CD4-positive, alpha-beta T cell (primary cell): Measurements from ENCODE around the gene CASS4. TPM values are rescaled to one million over a fixed set of nuclear protein-coding genes. Genes with fewer than 3 reads are reported as not detected.
A peak's percentile ranks its signal among the peaks of the same experiment; 100 is the strongest.

Source experiments
- ATAC-seq: fragments of 200-7000 bp; cut with Tn5 transposase; one replicate; pipeline ENCODE4 v1.10.0; 2022; ENCODE audit warnings: mild to moderate bottlenecking; ENCODE audit not compliant: poor library complexity
- CTCF ChIA-PET: fragments of 350-600 bp; sonication (Branson Sonifier 250); formaldehyde crosslinking; loops from one replicate; lab custom pipeline; 2021; ENCODE audit warnings: antibody characterized with exemption, inconsistent platforms; lab: Charles Lee
- POLR2A ChIA-PET: fragments of 350-600 bp; sonication (Branson Sonifier 250); formaldehyde crosslinking; loops from one replicate; lab custom pipeline; 2021; ENCODE audit warnings: antibody characterized with exemption, inconsistent platforms; lab: Charles Lee
- DNase-seq, 14 experiments: peaks; one replicate each; pipeline ENCODE4 v3.0.0-alpha.2; 2013 to 2020; ENCODE audit warnings: mixed read lengths in 2 of 14
- H3K27ac ChIP-seq, 2 donors: one replicate each; pipeline versions ENCODE4 v1.5.1 to v1.7.0; 2013; ENCODE audit warnings: low read length in 2 of 2, low read depth in 1 of 2, mild to moderate bottlenecking in 1 of 2
- H3K27me3 ChIP-seq, 2 experiments: 1 replicate in 1 of 2; 2 replicates in 1 of 2; pipeline versions ENCODE4 v1.6.1 to v1.7.0; 2013; ENCODE audit warnings: low read length in 2 of 2, control low read depth in 1 of 2, mild to moderate bottlenecking in 1 of 2, moderate library complexity in 1 of 2; ENCODE audit not compliant: insufficient read depth in 2 of 2, control insufficient read depth in 1 of 2
- H3K36me3 ChIP-seq: one replicate; pipeline ENCODE4 v1.6.1; 2013; ENCODE audit warnings: low read length, control low read depth; ENCODE audit not compliant: insufficient read depth
- H3K4me1 ChIP-seq: one replicate; pipeline ENCODE4 v1.6.1; 2013; ENCODE audit warnings: low read length, control low read depth; ENCODE audit not compliant: insufficient read depth
- H3K4me3 ChIP-seq: one replicate; pipeline ENCODE4 v1.5.1; 2013; ENCODE audit warnings: mild to moderate bottlenecking, low read length, moderate library complexity
- H3K9me3 ChIP-seq, 2 experiments: 1 replicate in 1 of 2; 2 replicates in 1 of 2; pipeline versions ENCODE4 v1.6.1 to v1.7.0; 2013; ENCODE audit warnings: low read length in 2 of 2, mild to moderate bottlenecking in 2 of 2, control low read depth in 1 of 2, moderate library complexity in 1 of 2; ENCODE audit not compliant: control insufficient read depth in 1 of 2, insufficient read depth in 1 of 2
- H3K27ac Mint-ChIP-seq: one replicate; pipeline ENCODE4 v1.8.0; 2020; ENCODE audit warnings: mixed read lengths
- H3K27me3 Mint-ChIP-seq: one replicate; pipeline ENCODE4 v1.8.0; 2021; ENCODE audit warnings: mixed read lengths
- H3K36me3 Mint-ChIP-seq: one replicate; pipeline ENCODE4 v1.8.0; 2021; ENCODE audit warnings: low read depth, mixed read lengths
- H3K4me1 Mint-ChIP-seq: one replicate; pipeline ENCODE4 v1.8.0; 2021; ENCODE audit warnings: low read depth, mixed read lengths
- H3K4me3 Mint-ChIP-seq: one replicate; pipeline ENCODE4 v1.8.0; 2020; ENCODE audit warnings: mild to moderate bottlenecking, mixed read lengths
- H3K9me3 Mint-ChIP-seq: one replicate; pipeline ENCODE4 v1.8.0; 2020; ENCODE audit warnings: mixed read lengths
- intact Hi-C, 2 experiments: fragments of 100-400 bp; cut with DNase I in 1 of 2; cut with micrococcal nuclease in 1 of 2; formaldehyde crosslinking; loops; one replicate each; pipeline versions ENCODE4 v1.15.1 to v1.9.0; 2023 to 2025; cut with DNase I, micrococcal nuclease
- total RNA-seq, 174 experiments: library from RNA in 2 of 174; stranded (reverse) in 2 of 174; gene quantifications; one replicate each; pipeline ENCODE4 v1.2.3 and lab custom pipeline; 2021 to 2026
- TF ChIP-seq, protein P1 (sequence below): fragments of 200-600 bp; IDR thresholded peaks from one replicate; pipeline ENCODE4 v1.8.0; 2022; ENCODE audit warnings: antibody characterized with exemption, mild to moderate bottlenecking

Gene CASS4
- total RNA-seq, 2 experiments from 2014 or later = 37.0 to 39.8 TPM

GRCh38 chr20:56424931-56425330, 12.9 kb downstream of the CASS4 start:
- Histone ChIP-seq H3K9me3 (no peaks in the 10 kb centered on the region), H3K27me3 (no peaks in the 10 kb centered on the region), H3K4me3 (no peak overlapping the region), H3K27ac (no peak overlapping the region), H3K4me1 (peaks cover 55% of the 10 kb centered on the region), H3K36me3 (no peaks in the 10 kb centered on the region)
- no peak for DNase-seq
- intact Hi-C loops = no loop called here
- H3K4me3 Mint-ChIP-seq = no peak overlapping the region
- TF ChIP-seq, protein P1, sequence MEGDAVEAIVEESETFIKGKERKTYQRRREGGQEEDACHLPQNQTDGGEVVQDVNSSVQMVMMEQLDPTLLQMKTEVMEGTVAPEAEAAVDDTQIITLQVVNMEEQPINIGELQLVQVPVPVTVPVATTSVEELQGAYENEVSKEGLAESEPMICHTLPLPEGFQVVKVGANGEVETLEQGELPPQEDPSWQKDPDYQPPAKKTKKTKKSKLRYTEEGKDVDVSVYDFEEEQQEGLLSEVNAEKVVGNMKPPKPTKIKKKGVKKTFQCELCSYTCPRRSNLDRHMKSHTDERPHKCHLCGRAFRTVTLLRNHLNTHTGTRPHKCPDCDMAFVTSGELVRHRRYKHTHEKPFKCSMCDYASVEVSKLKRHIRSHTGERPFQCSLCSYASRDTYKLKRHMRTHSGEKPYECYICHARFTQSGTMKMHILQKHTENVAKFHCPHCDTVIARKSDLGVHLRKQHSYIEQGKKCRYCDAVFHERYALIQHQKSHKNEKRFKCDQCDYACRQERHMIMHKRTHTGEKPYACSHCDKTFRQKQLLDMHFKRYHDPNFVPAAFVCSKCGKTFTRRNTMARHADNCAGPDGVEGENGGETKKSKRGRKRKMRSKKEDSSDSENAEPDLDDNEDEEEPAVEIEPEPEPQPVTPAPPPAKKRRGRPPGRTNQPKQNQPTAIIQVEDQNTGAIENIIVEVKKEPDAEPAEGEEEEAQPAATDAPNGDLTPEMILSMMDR = no peak
- peaks cover 25% of the 10 kb centered on the region for H3K36me3 Mint-ChIP-seq
- peaks cover 69% of the 10 kb centered on the region for H3K4me1 Mint-ChIP-seq
- no peaks in the 10 kb centered on the region for H3K27me3 Mint-ChIP-seq
- ATAC-seq = no peak
- no peaks in the 10 kb centered on the region for H3K9me3 Mint-ChIP-seq
- ChIA-PET POLR2A (interaction anchor here (1.1 to 2.8 kb wide), 2 partner anchors 12 to 19 kb away, joined by 3 to 11 read pairs; partner anchors contain the start of gene CASS4), CTCF (no interaction called here)
- H3K27ac Mint-ChIP-seq = no peak overlapping the region

GRCh38 chr20:56426026-56426425, 14.0 kb downstream of the CASS4 start:
- ChIA-PET CTCF (no interaction called here), POLR2A (interaction anchor here (2.8 kb wide), 1 partner anchor 13 kb away, joined by 11 read pairs; the partner anchor contains the start of gene CASS4)
- peak overlapping the region; percentile 28 for H3K27ac Mint-ChIP-seq
- no peaks in the 10 kb centered on the region for H3K27me3 Mint-ChIP-seq
- H3K27me3 ChIP-seq = no peaks in the 10 kb centered on the region
- peaks cover 69% of the 10 kb centered on the region for H3K4me1 Mint-ChIP-seq
- no peak for ATAC-seq
- no peak for DNase-seq
- H3K4me3 ChIP-seq = no peak overlapping the region
- intact Hi-C loops = no loop called here
- no peaks in the 10 kb centered on the region for H3K9me3 ChIP-seq
- peaks cover 53% of the 10 kb centered on the region for H3K4me1 ChIP-seq
- H3K9me3 Mint-ChIP-seq = no peaks in the 10 kb centered on the region
- no peak overlapping the region for H3K4me3 Mint-ChIP-seq
- H3K36me3 ChIP-seq = no peaks in the 10 kb centered on the region
- H3K27ac ChIP-seq = no peak overlapping the region
- peaks cover 21% of the 10 kb centered on the region for H3K36me3 Mint-ChIP-seq
- TF ChIP-seq, protein P1 = no peak

DNA sequence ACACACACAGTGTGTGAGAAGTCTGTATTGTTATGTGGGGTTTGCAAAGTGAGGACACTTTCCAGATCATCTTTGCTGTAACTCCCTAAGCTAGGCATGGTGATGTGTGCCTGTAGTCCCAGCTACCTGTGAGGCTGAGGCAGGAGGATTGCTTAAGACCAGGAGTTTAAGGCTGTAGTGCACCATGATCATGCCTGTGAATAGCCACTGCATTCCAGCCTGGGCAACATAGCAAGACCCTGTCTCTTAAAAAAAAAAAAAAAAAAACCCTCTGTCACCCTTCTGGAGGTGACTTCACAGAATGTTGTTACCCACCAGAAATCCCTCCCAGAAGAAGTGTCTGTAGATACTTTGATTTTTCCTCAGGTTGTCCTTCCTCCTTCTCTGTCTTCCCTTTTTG, 14.9 kb downstream of the CASS4 start:
- no peak overlapping the region for H3K4me3 ChIP-seq
- peaks cover 44% of the 10 kb centered on the region for H3K4me1 ChIP-seq
- TF ChIP-seq, protein P1 = no peak
- peaks cover 17% of the 10 kb centered on the region for H3K36me3 Mint-ChIP-seq
- H3K27me3 Mint-ChIP-seq = no peaks in the 10 kb centered on the region
- H3K27ac Mint-ChIP-seq = peak overlapping the region; percentile 21
- no peaks in the 10 kb centered on the region for H3K36me3 ChIP-seq
- H3K4me3 Mint-ChIP-seq = no peak overlapping the region
- peaks cover 63% of the 10 kb centered on the region for H3K4me1 Mint-ChIP-seq
- CTCF ChIA-PET = no interaction called here
- ATAC-seq (no peak), DNase-seq (no peak)
- no peaks in the 10 kb centered on the region for H3K27me3 ChIP-seq
- intact Hi-C loops = no loop called here
- no peak overlapping the region for H3K27ac ChIP-seq
- POLR2A ChIA-PET = interaction anchor here (2.8 kb wide), 1 partner anchor 14 kb away, joined by 11 read pairs; the partner anchor contains the start of gene CASS4
- no peaks in the 10 kb centered on the region for H3K9me3 Mint-ChIP-seq
- no peaks in the 10 kb centered on the region for H3K9me3 ChIP-seq
